Left renal cortex interstitium (tissue), 4 donors: ENCODE results near the gene IKZF1. TPM values are rescaled to one million over a fixed set of nuclear protein-coding genes. Genes with fewer than 3 reads are reported as not detected.

Source experiments
- DNase-seq, 4 donors: peaks; one replicate each; pipeline ENCODE4 v3.0.0-alpha.2; 2013; ENCODE audit warnings: low read depth in 4 of 4, low spot score in 2 of 4, missing footprints in 1 of 4
- polyA plus RNA-seq, 4 donors: library from polyadenylated mRNA; unstranded; fragments of 120-200 nt; gene quantifications; one replicate each; pipeline ENCODE4 v1.2.1, GENCODE V29; 2013; ENCODE audit not compliant: insufficient read length in 4 of 4

Gene IKZF1
- polyA plus RNA-seq, 4 donors: 1.3 to 2.5 (median 1.5) TPM

- DNase-seq: no peak
These were observed 21.5 kb upstream of the IKZF1 start for GRCh38 chr7:50282813-50283605.

DNA sequence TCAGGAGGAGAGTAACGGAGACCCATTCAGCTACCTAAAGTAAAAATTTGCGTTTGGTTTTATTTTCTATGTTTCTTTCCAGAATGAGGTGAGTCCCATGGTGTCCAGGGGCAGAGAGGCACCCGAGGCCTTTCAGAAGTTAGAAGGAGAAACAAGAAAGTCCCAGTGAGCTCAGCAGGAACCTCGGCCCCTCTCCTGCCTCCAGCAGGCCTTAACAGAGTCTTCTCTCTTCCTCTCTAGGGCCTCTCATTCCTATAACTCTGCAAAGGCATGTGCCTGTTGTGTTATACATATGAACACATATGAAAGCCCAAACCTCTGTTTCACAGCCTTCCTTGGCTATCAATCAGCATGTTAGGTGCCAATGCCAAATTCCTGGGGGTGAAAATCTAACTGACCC, 20.8 kb upstream of the IKZF1 start:
- no peak for DNase-seq

DNA sequence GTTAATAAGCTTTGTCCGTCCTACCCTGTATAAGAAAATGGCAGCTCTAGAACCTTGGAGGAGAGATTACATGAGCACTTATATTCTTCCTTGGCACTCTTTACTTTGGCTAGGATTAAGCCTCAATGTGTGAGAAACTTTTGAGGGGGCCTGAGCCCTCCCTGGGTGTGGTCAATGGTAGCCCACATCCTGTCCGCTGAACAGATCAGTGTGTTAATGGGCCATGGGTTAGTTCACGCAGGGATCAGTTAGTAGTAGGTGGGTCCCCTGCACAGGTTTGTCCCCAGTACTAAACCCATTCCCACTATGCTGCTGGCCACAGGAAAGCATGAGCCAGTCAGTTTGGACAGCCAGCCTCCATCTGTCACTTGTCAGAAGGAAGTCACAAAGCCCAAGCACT, 20.2 kb upstream of the IKZF1 start:
- DNase-seq: no peak

GRCh38 chr7:50285269-50285668, 19.2 kb upstream of the IKZF1 start:
- DNase-seq: no peak

GRCh38 chr7:50287129-50287528, 17.4 kb upstream of the IKZF1 start:
- DNase-seq: no peak

- no peak for DNase-seq
These were observed 12.3 kb upstream of the IKZF1 start for GRCh38 chr7:50292165-50292757.

DNA sequence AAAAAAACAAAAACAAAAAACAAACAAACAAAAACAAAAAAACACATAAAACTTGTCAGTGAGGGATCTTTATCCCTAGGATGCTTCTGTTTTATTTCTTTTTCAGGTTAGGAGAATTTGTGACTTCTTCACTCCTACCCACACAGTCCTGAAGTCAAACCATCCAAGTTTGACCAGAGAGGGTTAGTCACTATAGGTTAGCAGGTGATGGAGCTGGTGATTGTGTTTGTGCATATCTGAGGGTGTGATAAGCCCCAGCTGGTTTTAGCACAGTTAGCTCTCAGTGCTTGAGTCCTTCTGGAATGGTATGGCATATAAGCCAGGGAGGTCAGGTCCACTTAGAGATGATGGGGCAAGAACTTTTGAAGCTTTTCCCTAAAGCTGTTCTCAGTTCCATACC, 11.8 kb upstream of the IKZF1 start:
- no peak for DNase-seq

GRCh38 chr7:50293509-50294179, 10.9 kb upstream of the IKZF1 start:
- no peak for DNase-seq

DNA sequence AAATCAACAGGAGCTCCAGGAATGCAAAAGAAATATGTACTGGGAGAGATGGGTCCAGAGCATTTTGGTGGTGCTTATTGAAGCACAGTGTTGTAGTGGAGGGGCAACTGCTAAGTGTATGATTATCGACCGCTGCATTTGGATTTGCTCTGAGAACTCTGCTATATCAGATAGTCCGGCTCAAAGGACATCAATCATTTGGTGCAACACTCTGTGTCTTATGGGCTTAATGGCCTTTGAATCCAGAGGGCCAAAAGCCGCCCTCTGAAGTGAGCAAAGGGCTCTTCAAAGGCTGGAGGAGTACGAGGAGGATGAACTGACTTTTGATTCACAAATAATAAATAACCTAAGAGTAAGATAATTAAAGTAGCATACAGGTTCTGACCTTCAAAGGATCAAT, 9.4 kb upstream of the IKZF1 start:
- DNase-seq: no peak

DNA sequence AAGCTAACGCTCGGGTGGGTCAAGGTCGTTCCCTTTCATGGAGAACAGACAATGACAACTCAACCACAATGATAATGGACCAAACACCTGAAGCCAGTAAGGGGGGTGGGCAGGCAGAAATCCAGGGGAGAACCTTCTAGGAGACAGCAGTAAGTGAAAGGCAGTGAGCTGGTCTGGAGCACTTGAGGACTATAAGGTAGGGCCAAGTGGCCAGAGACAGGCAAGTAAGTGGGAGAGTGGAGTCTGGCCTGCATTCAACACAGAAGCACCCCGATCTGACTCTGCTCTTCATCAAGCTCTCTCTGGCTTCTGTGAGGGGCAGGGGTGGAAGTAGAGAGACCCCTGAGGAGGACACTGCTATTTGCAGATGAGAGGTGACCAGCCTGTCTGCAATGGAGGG, 7.7 kb upstream of the IKZF1 start:
- DNase-seq: no peak

- DNase-seq: no peak
These were observed 5.5 kb upstream of the IKZF1 start for GRCh38 chr7:50298811-50299562.

DNA sequence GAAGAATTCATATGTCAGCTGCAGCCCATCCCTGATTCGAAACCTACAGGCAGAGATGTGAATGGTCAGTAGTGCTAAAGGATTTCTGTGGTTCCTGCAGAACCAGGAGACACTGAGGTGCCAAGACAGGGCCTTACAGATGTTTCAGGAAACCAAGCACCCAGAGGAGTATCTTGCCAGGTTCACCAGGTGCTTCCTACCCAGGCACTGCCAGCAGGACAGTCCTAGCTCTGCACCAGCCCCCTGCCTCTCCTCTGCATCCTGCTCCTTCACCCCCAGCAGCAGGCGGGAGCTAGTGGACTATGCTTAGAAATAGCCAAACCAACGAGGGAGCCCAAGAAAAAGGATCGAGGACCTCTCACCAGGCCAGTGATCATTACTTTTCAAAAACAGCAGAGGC, 4.2 kb upstream of the IKZF1 start:
- no peak for DNase-seq

DNA sequence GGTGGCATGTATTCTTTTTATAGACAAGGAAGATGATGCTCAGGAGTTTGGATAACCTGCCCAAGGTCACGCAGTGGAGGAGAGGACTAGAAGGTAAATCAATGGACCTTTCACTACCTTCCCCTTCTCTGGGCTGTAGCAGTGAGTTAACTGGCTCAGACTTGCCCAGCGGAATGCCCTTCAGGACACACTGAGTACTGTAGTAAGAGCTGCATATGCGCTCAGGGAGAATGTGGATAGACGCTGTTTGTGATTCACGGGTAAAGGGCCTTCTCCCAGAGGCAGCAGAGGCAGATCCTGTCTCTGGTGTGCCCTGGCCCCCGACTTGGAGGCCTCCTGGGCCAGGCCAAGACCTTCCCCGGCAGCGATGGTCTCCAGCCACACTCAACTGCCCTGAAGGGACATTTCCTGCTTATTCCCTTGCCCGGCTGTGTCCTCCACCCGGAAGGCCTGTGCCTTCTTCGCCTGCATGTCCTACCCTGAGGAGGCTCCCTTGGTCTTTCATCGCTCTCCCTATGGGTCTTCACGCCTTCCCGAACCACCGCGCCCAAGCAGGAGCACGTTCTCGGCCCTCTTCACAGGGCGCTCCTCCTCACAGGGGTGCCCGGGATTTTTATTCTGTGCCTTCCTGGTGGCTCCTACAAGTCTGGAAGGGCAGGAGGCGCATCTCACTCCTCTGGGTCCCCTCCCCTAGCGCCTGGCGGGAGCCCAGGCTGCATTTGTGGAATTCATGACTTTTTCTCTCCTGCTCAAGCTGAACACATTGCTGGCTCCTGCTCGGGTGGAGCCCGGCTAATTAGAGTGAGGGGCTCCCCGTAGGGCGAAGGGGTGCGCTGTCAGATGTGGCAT, 1.8 kb upstream of the IKZF1 start:
- DNase-seq: no peak

DNA sequence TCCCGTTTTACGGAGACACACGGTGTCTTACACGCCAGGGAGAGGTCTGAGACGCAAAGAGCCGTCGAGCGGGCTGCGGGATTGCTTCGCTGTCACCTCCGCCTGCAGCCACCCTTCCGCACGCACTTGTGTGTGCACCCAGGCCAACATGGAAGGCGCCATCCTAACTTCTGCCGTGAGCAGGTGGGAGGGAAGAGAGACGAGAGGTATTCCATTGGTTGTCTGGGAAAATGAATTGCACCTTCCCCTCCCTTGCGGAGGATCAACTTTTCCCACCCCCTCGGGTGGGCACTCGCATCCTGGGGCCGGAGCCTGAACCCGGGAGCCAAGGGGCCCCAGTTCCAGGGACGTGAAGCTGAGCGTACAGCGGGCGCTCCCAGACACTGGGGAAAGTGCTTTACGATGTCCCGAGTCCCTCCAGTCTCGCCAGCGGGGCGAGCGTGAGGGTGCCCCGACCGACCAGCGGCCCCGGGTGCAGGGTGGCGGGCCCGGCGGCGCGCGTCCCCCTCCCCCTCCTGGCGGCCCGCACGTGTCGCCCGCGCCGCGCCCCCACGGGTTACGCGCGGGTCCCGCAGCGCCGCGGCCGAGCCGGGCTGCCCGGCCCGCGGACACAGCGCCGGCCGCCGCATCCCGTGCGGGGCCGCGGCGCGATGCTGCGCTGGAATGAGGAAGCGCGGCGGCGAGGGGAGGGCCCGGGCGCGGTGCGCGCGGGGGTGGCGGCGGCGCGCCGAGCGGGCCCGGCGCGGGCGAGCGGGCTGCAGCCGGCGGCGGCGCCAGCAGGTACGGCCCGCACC, 984 bp upstream of the IKZF1 start:
- no peak for DNase-seq

DNA sequence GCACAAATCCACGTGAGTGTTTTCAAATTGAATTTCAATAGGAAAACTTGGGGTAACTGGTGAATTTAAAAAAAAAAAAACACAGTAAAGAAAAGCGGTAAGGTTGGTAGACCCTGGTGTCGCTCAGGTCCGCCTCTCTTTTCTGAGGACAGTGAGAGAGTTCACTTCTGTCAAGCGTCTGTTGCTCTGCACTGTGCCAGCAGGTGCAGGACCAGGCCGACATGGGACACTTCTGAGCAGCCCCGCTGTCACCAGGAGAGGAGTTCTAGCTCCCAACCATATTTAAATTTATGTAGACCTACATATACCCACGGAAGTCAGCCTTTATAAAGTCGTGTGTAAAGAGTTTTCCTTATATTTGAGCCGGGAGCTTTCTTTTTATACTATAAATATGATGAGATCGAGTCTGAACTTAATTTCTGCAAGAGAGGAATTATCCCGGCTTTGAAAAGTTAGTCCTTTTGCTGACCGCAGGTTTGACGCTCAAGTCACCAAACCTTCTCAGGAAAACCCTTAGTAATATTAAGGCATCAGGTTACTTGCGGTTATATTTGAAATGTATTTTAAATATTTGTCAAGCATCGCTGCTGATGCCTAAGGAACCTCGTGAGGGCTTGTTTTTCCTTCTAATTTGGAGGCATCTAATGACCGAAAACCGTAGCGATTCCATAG, 531 bp downstream of the IKZF1 start:
- DNase-seq: no peak

GRCh38 chr7:50305583-50306493, 1.3 kb downstream of the IKZF1 start:
- no peak for DNase-seq

GRCh38 chr7:50306494-50307367, 2.2 kb downstream of the IKZF1 start:
- no peak for DNase-seq
